Upper lobe of left lung (tissue), 4 donors: ENCODE results near the gene IQUB.

ENCODE experiments used
- EP300 ChIP-seq, 4 donors: sonication (generic); formaldehyde crosslinking; IDR thresholded peaks; one replicate each; pipeline ENCODE4 v1.5.1; 2017; ENCODE audit warnings: antibody characterized with exemption in 4 of 4, control low read depth in 2 of 4
- POLR2A ChIP-seq, 4 donors: fragments of 450-650 bp; IDR thresholded peaks; one replicate each; pipeline ENCODE4 v1.5.1; 2016 to 2017; ENCODE audit warnings: antibody characterized with exemption in 4 of 4, mild to moderate bottlenecking in 2 of 4
- POLR2AphosphoS5 ChIP-seq, 2 donors: sonication (generic); formaldehyde crosslinking; IDR thresholded peaks; one replicate each; pipeline ENCODE4 v1.5.1; 2017; ENCODE audit warnings: antibody characterized with exemption in 2 of 2
- TF ChIP-seq, protein P1 (sequence below), 6 experiments: fragments of 450-650 bp in 4 of 6; fragments of 200-600 bp in 2 of 6; sonication (generic) in 2 of 6; IDR thresholded peaks; one replicate each; pipeline ENCODE4 v1.5.1; 2016 to 2019; ENCODE audit warnings: antibody characterized with exemption in 6 of 6

DNA sequence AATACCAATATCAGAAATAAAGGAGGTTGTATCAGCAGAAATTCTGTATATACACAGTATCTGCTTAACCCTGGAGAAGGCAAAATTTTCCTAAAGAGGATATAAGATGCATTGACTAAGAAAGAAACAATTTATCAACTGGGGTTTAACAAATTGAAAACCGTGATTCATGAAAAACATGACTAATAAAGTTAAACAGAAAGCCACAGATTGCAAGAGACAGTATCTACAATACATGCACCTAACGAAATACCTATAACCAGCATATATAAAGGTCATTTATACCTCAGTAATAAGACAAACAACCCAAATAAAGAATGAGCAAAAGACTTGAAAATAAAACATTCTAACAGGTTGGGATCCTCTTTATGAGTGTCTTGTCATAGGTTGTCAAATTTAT lies 101.8 kb downstream of the IQUB start:
- TF ChIP-seq, protein P1, sequence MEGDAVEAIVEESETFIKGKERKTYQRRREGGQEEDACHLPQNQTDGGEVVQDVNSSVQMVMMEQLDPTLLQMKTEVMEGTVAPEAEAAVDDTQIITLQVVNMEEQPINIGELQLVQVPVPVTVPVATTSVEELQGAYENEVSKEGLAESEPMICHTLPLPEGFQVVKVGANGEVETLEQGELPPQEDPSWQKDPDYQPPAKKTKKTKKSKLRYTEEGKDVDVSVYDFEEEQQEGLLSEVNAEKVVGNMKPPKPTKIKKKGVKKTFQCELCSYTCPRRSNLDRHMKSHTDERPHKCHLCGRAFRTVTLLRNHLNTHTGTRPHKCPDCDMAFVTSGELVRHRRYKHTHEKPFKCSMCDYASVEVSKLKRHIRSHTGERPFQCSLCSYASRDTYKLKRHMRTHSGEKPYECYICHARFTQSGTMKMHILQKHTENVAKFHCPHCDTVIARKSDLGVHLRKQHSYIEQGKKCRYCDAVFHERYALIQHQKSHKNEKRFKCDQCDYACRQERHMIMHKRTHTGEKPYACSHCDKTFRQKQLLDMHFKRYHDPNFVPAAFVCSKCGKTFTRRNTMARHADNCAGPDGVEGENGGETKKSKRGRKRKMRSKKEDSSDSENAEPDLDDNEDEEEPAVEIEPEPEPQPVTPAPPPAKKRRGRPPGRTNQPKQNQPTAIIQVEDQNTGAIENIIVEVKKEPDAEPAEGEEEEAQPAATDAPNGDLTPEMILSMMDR (IDR thresholded peaks at IDR 0.05) = no peak
- TF ChIP-seq EP300 (IDR thresholded peaks at IDR 0.05) (no peak), POLR2A (IDR thresholded peaks at IDR 0.05) (no peak), POLR2AphosphoS5 (IDR thresholded peaks at IDR 0.05) (no peak)
